HEK293 (cell line): Measurements from ENCODE around the gene CS.

Source experiments
- EGR2 ChIP-seq: fragments of 450-650 bp; formaldehyde crosslinking; IDR thresholded peaks from 2 replicates; pipeline ENCODE4 v1.5.1; 2016; ENCODE audit warnings: low read depth, missing biosample characterization, missing genetic modification characterization
- FEZF1 ChIP-seq: fragments of 450-650 bp; formaldehyde crosslinking; IDR thresholded peaks from 2 replicates; pipeline ENCODE4 v1.5.1; 2016; ENCODE audit warnings: missing biosample characterization, missing genetic modification characterization
- HOXA7 ChIP-seq: sonication (generic); formaldehyde crosslinking; IDR thresholded peaks from 2 replicates; pipeline ENCODE4 v1.8.1; 2022; ENCODE audit warnings: missing genetic modification reagents, borderline replicate concordance
- IKZF3 ChIP-seq: fragments of 450-650 bp; IDR thresholded peaks from 2 replicates; pipeline ENCODE4 v1.5.0; 2018; ENCODE audit warnings: missing biosample characterization, mild to moderate bottlenecking, missing genetic modification characterization, moderate library complexity
- KLF9 ChIP-seq: fragments of 450-650 bp; formaldehyde crosslinking; IDR thresholded peaks from 2 replicates; pipeline ENCODE4 v1.5.1; 2016; ENCODE audit warnings: missing biosample characterization, missing genetic modification characterization, low read depth
- PATZ1 ChIP-seq: fragments of 450-650 bp; formaldehyde crosslinking; IDR thresholded peaks from 2 replicates; pipeline ENCODE4 v1.5.1; 2016; ENCODE audit warnings: missing biosample characterization, missing genetic modification characterization
- PBX3 ChIP-seq: sonication (generic); formaldehyde crosslinking; IDR thresholded peaks from 2 replicates; pipeline ENCODE4 v1.8.1; 2022; ENCODE audit warnings: mild to moderate bottlenecking, moderate library complexity, missing genetic modification reagents
- PRDM4 ChIP-seq: fragments of 450-650 bp; formaldehyde crosslinking; IDR thresholded peaks from 2 replicates; pipeline ENCODE4 v1.5.1; 2017; ENCODE audit warnings: missing biosample characterization, missing genetic modification characterization
- SCRT1 ChIP-seq: fragments of 450-650 bp; formaldehyde crosslinking; IDR thresholded peaks from 2 replicates; pipeline ENCODE4 v1.5.1; 2016; ENCODE audit warnings: missing biosample characterization, missing genetic modification characterization, borderline replicate concordance
- TCF7L2 ChIP-seq: IDR thresholded peaks from 2 replicates; pipeline ENCODE4 v1.6.1; 2011; ENCODE audit warnings: low read depth, mild to moderate bottlenecking, inconsistent platforms, low read length, moderate library complexity, borderline replicate concordance
- ZBTB8A ChIP-seq: fragments of 450-650 bp; formaldehyde crosslinking; IDR thresholded peaks from 2 replicates; pipeline ENCODE4 v1.5.1; 2016; ENCODE audit warnings: missing biosample characterization, missing genetic modification characterization
- ZFP3 ChIP-seq: fragments of 450-650 bp; formaldehyde crosslinking; IDR thresholded peaks from 2 replicates; pipeline ENCODE4 v1.5.1; 2016; ENCODE audit warnings: low read depth, missing biosample characterization, missing genetic modification characterization
- ZNF10 ChIP-seq: fragments of 450-650 bp; formaldehyde crosslinking; IDR thresholded peaks from 2 replicates; pipeline ENCODE4 v1.5.1; 2017; ENCODE audit warnings: missing biosample characterization, missing genetic modification characterization
- ZNF121 ChIP-seq: fragments of 450-650 bp; formaldehyde crosslinking; IDR thresholded peaks from 2 replicates; pipeline ENCODE4 v1.5.1; 2016; ENCODE audit warnings: missing biosample characterization, missing genetic modification characterization
- ZNF140 ChIP-seq: fragments of 450-650 bp; formaldehyde crosslinking; IDR thresholded peaks from 2 replicates; pipeline ENCODE4 v1.5.1; 2016; ENCODE audit warnings: missing biosample characterization, missing genetic modification characterization
- ZNF2 ChIP-seq: fragments of 450-650 bp; formaldehyde crosslinking; IDR thresholded peaks from 2 replicates; pipeline ENCODE4 v1.5.1; 2016; ENCODE audit warnings: missing biosample characterization, missing genetic modification characterization
- ZNF23 ChIP-seq: fragments of 450-650 bp; formaldehyde crosslinking; IDR thresholded peaks from 2 replicates; pipeline ENCODE4 v1.5.1; 2016; ENCODE audit warnings: missing biosample characterization, missing genetic modification characterization, borderline replicate concordance
- ZNF239 ChIP-seq: fragments of 450-650 bp; formaldehyde crosslinking; IDR thresholded peaks from 2 replicates; pipeline ENCODE4 v1.5.1; 2016; ENCODE audit warnings: missing biosample characterization, missing genetic modification characterization
- ZNF24 ChIP-seq: fragments of 450-650 bp; formaldehyde crosslinking; IDR thresholded peaks from 2 replicates; pipeline ENCODE4 v1.5.1; 2016; ENCODE audit warnings: missing biosample characterization, missing genetic modification characterization
- ZNF266 ChIP-seq: fragments of 450-650 bp; formaldehyde crosslinking; IDR thresholded peaks from 2 replicates; pipeline ENCODE4 v1.5.1; 2016; ENCODE audit warnings: missing biosample characterization, missing genetic modification characterization, low read depth
- ZNF548 ChIP-seq: fragments of 450-650 bp; formaldehyde crosslinking; IDR thresholded peaks from 2 replicates; pipeline ENCODE4 v1.5.1; 2016; ENCODE audit warnings: missing biosample characterization, missing genetic modification characterization
- ZNF561 ChIP-seq: fragments of 450-650 bp; IDR thresholded peaks from 2 replicates; pipeline ENCODE4 v1.5.1; 2018; ENCODE audit warnings: missing biosample characterization, missing genetic modification characterization, borderline replicate concordance
- ZNF596 ChIP-seq: fragments of 450-650 bp; IDR thresholded peaks from 2 replicates; pipeline ENCODE4 v1.5.0; 2018; ENCODE audit warnings: missing biosample characterization, mild to moderate bottlenecking, missing genetic modification characterization, moderate library complexity
- ZNF610 ChIP-seq: fragments of 450-650 bp; formaldehyde crosslinking; IDR thresholded peaks from 2 replicates; pipeline ENCODE4 v1.5.1; 2016; ENCODE audit warnings: missing biosample characterization, missing genetic modification characterization, borderline replicate concordance
- ZNF621 ChIP-seq: fragments of 450-650 bp; formaldehyde crosslinking; IDR thresholded peaks from 2 replicates; pipeline ENCODE4 v1.5.1; 2017; ENCODE audit warnings: missing biosample characterization, missing genetic modification characterization
- ZNF624 ChIP-seq: fragments of 450-650 bp; formaldehyde crosslinking; IDR thresholded peaks from 2 replicates; pipeline ENCODE4 v1.5.1; 2017; ENCODE audit warnings: missing biosample characterization, missing genetic modification characterization
- ZNF639 ChIP-seq: fragments of 450-650 bp; formaldehyde crosslinking; IDR thresholded peaks from 2 replicates; pipeline ENCODE4 v1.5.1; 2016; ENCODE audit warnings: missing biosample characterization, missing genetic modification characterization
- ZNF645 ChIP-seq: fragments of 450-650 bp; formaldehyde crosslinking; IDR thresholded peaks from 2 replicates; pipeline ENCODE4; 2016; ENCODE audit warnings: missing biosample characterization, missing genetic modification characterization
- ZNF660 ChIP-seq: fragments of 450-650 bp; IDR thresholded peaks from 2 replicates; pipeline ENCODE4 v1.5.1; 2018; ENCODE audit warnings: missing biosample characterization, mild to moderate bottlenecking, missing genetic modification characterization
- ZNF76 ChIP-seq: fragments of 450-650 bp; formaldehyde crosslinking; IDR thresholded peaks from 2 replicates; pipeline ENCODE4; 2016; ENCODE audit warnings: low read depth, missing biosample characterization, missing genetic modification characterization, borderline replicate concordance
- ZNF776 ChIP-seq: fragments of 450-650 bp; formaldehyde crosslinking; IDR thresholded peaks from 2 replicates; pipeline ENCODE4 v1.5.0; 2017; ENCODE audit warnings: missing biosample characterization, missing genetic modification characterization, borderline replicate concordance
- ZNF791 ChIP-seq: fragments of 450-650 bp; formaldehyde crosslinking; IDR thresholded peaks from 2 replicates; pipeline ENCODE4 v1.5.1; 2016; ENCODE audit warnings: missing biosample characterization, missing genetic modification characterization
- ZNF792 ChIP-seq: fragments of 450-650 bp; formaldehyde crosslinking; IDR thresholded peaks from 2 replicates; pipeline ENCODE4 v1.5.1; 2016; ENCODE audit warnings: missing biosample characterization, missing genetic modification characterization
- ZSCAN16 ChIP-seq: fragments of 450-650 bp; formaldehyde crosslinking; IDR thresholded peaks from 2 replicates; pipeline ENCODE4 v1.5.1; 2016; ENCODE audit warnings: missing biosample characterization, missing genetic modification characterization

Gene CS

GRCh38 chr12:56266693-56267442 is 33.3 kb downstream of the CS start, which contains the start of gene COQ10A (continued):
- TF ChIP-seq ZNF791 (tag by site-specific recombination) (no peak), ZNF10 (tag by site-specific recombination) (no peak), ZNF792 (tag by site-specific recombination) (0 out of 2 replicates have a peak, but pooled peaks have one; percentile 54), ZNF239 (no peak), ZNF548 (tag by site-specific recombination) (no peak), ZNF561 (peak; percentile 85), FEZF1 (tag by site-specific recombination) (no peak), ZNF23 (no peak), HOXA7 (no peak), ZSCAN16 (tag by site-specific recombination) (no peak), ZNF24 (tag by site-specific recombination) (peak; percentile 86), ZFP3 (tag by site-specific recombination) (no peak), PRDM4 (no peak), ZNF621 (tag by site-specific recombination) (no peak), ZNF76 (tag by site-specific recombination) (peak; percentile 92), ZNF639 (tag by site-specific recombination) (0 out of 2 replicates have a peak, but pooled peaks have one; percentile 12), ZNF610 (tag by site-specific recombination) (peak; percentile 93), EGR2 (tag by site-specific recombination) (no peak), IKZF3 (peak; percentile 80), ZNF645 (tag by site-specific recombination) (no peak), PBX3 (peak; percentile 86), TCF7L2 (no peak), ZNF140 (tag by site-specific recombination) (no peak), ZNF266 (no peak), ZNF624 (tag by site-specific recombination) (no peak), ZNF121 (tag by site-specific recombination) (no peak), ZNF2 (tag by site-specific recombination) (peak; percentile 95), KLF9 (tag by site-specific recombination) (peak; percentile 37; the same call in 1 of the 2 replicates), ZBTB8A (peak; percentile 80), ZNF660 (peak; percentile 82), PATZ1 (tag by site-specific recombination) (peak; percentile 91; the same call in 1 of the 2 replicates), SCRT1 (peak; percentile 98), ZNF596 (peak; percentile 43; the same call in 1 of the 2 replicates), ZNF776 (tag by site-specific recombination) (no peak)
